PC-3 (cell line): ENCODE measurements around the gene GCSAML.

Experiments used
- EZH2 ChIP-seq: fragments of 300-600 bp; sonication (generic); IDR thresholded peaks from one replicate; pipeline ENCODE4 v1.6.1; 2017; ENCODE audit warnings: antibody characterized with exemption, mild to moderate bottlenecking, low read length; ENCODE audit not compliant: unreplicated experiment
- EZH2phosphoT487 ChIP-seq: fragments of 300-600 bp; sonication (generic); IDR thresholded peaks from 2 replicates; pipeline ENCODE4 v1.6.1; 2018; ENCODE audit warnings: mild to moderate bottlenecking, antibody characterized with exemption, low read length, borderline replicate concordance
- TF ChIP-seq, protein P1 (sequence below): fragments of 300-600 bp; sonication (generic); conservative IDR thresholded peaks from 2 replicates; pipeline ENCODE4 v1.5.1; 2017; ENCODE audit warnings: antibody characterized with exemption, low read depth, mild to moderate bottlenecking, low read length

GRCh38 chr1:247578946-247579460 is 30.1 kb downstream of the GCSAML start:
- TF ChIP-seq, protein P1, sequence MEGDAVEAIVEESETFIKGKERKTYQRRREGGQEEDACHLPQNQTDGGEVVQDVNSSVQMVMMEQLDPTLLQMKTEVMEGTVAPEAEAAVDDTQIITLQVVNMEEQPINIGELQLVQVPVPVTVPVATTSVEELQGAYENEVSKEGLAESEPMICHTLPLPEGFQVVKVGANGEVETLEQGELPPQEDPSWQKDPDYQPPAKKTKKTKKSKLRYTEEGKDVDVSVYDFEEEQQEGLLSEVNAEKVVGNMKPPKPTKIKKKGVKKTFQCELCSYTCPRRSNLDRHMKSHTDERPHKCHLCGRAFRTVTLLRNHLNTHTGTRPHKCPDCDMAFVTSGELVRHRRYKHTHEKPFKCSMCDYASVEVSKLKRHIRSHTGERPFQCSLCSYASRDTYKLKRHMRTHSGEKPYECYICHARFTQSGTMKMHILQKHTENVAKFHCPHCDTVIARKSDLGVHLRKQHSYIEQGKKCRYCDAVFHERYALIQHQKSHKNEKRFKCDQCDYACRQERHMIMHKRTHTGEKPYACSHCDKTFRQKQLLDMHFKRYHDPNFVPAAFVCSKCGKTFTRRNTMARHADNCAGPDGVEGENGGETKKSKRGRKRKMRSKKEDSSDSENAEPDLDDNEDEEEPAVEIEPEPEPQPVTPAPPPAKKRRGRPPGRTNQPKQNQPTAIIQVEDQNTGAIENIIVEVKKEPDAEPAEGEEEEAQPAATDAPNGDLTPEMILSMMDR: no peak
- TF ChIP-seq EZH2phosphoT487 (no peak), EZH2 (no peak)
